ENCODE measurements around the gene SPEG.

SPEG gene

GRCh38 chr2:219533930-219534661 is 99.5 kb downstream of the SPEG start:
- no peak for DNase-seq (ENCODE audit: low spot score)

GRCh38 chr2:219536425-219536824 is 101.8 kb downstream of the SPEG start:
- no peak for DNase-seq (ENCODE audit: low spot score)

GRCh38 chr2:219536967-219537366 is 102.3 kb downstream of the SPEG start:
- DNase-seq (ENCODE audit: low spot score), result no peak

- DNase-seq (ENCODE audit: low spot score), result no peak
Measured at GRCh38 chr2:219537657-219538488, 103.2 kb downstream of the SPEG start.

- DNase-seq (ENCODE audit: low spot score), result no peak
Measured at GRCh38 chr2:219538504-219538951, 103.9 kb downstream of the SPEG start.

- no peak for DNase-seq (ENCODE audit: low spot score)
Measured at GRCh38 chr2:219538956-219539788, 104.5 kb downstream of the SPEG start.

GRCh38 chr2:219539926-219540678 is 105.5 kb downstream of the SPEG start:
- DNase-seq (ENCODE audit: low spot score), result no peak

- no peak for DNase-seq (ENCODE audit: low spot score)
Measured at GRCh38 chr2:219540784-219541504, 106.3 kb downstream of the SPEG start.

GRCh38 chr2:219541611-219542180 is 107.1 kb downstream of the SPEG start:
- peak; percentile 58 for DNase-seq (ENCODE audit: low spot score)

- DNase-seq (ENCODE audit: low spot score), result peak; percentile 71
Measured at GRCh38 chr2:219542931-219543595, 108.4 kb downstream of the SPEG start.

- peak; percentile 99 for DNase-seq (ENCODE audit: low spot score)
Measured at GRCh38 chr2:219543596-219544358, 109.1 kb downstream of the SPEG start, which contains the start of the genes CHPF and TMEM198. TSS of gene CHPF (minus strand) at chr2:219543809. CDS start at chr2:219543538, 271 bp downstream. TSS of gene TMEM198 (plus strand) at chr2:219544028. CDS start at chr2:219544728, 700 bp downstream.

GRCh38 chr2:219544567-219544966 is 109.9 kb downstream of the SPEG start:
- no peak for DNase-seq (ENCODE audit: low spot score)

GRCh38 chr2:219545295-219545942 is 110.8 kb downstream of the SPEG start:
- no peak for DNase-seq (ENCODE audit: low spot score)

- DNase-seq (ENCODE audit: low spot score), result no peak
Measured at GRCh38 chr2:219545943-219546352, 111.3 kb downstream of the SPEG start.

- no peak for DNase-seq (ENCODE audit: low spot score)
Measured at GRCh38 chr2:219547621-219548020, 113.0 kb downstream of the SPEG start.
